HG02870 (cell line): ENCODE measurements around the gene ZNF814.
"Not testable (repeated sequence)": the region's sequence is repeated elsewhere in the genome, so short reads cannot be mapped to it uniquely, and the experiment has no call there.

Experiments
- ATAC-seq: cut with Tn5 transposase; IDR thresholded peaks from one replicate; pipeline ENCODE4 v1.9.1; 2021; ENCODE audit warnings: mild to moderate bottlenecking, moderate library complexity; ENCODE audit not compliant: unreplicated experiment

The ZNF814 gene

DNA sequence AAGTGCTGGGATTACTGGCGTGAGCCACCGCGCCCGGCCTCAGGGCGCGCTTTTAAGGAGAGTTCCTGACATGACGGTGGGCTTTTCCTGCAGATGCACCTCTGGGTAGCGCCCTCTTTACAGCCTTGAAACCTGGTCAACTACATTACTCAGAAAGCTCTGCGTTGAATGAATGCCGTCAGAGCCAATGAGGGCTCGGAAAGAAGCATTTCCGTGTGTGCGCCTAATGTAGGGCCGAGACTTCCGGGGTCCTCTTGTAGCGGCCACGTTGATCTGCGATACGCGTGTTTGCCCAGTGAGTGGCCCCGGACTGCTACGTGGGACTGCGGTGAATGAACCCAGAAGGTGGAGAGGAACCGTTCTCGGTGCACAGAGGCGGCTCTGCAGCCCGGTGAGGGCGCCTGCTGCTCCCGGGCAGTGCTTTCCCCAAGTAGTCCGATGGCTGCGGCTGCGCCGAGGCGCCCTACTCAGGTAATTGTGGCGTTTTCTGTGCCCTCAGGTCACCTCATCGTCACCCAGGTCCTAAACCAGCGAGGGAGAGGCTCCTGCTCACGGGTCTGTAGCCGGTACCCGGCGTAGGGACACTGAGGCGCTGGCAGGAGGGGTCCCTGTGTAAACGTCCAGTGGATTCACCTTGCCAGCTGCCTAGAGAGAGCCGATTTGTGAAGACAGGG lies 69.2 kb downstream of the ZNF814 start:
- ATAC-seq: peak; percentile 85

GRCh38 chr19:57818378-57818777 lies 70.5 kb downstream of the ZNF814 start:
- no peak for ATAC-seq

GRCh38 chr19:57817976-57818375 lies 70.9 kb downstream of the ZNF814 start:
- no peak for ATAC-seq

GRCh38 chr19:57816652-57817051 lies 72.2 kb downstream of the ZNF814 start:
- no peak for ATAC-seq

- ATAC-seq: no peak
These were observed 73.4 kb downstream of the ZNF814 start for GRCh38 chr19:57815247-57816075.

DNA sequence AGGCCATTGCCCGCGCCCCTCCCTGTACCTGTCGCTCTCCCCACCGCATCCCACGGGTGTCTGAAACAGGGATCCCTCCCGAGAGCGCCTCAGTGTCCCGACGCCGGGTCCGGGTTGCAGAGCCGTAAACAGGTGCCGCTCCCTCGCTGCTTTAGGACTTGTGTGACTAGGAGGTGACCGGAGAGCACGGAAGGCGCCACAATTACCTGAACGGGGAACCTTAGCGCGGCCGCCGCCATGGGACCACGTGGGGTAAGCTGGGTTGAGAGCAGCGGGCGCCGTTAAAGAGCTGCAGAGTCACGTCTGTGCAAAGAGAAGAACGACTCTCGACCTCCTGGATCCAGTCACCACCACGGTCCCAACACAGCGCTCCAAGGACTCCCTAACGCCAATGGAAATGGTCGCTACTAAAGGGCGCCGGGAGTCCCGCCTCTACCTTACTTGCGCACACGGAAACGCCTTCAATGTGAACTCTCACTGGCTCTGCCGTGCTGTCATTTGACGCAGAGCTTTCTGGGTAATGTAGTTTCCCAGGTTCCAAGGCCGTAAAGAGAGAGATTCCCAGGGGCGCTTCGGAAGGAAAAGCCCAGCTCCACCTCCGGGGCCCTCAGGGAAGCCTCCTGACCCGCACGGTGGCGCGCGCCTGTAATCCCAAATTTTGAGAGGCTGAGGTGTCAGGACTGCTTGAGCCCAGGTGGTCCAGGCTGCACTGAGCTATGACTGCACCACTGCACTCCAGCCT lies 74.2 kb downstream of the ZNF814 start, which contains the start of gene ZNF552:
ZNF552 (minus strand) TSS at position 409 of the 742 bp plus-strand sequence; CDS start at position 239, 170 bp downstream.
- peak; percentile 65 for ATAC-seq

DNA sequence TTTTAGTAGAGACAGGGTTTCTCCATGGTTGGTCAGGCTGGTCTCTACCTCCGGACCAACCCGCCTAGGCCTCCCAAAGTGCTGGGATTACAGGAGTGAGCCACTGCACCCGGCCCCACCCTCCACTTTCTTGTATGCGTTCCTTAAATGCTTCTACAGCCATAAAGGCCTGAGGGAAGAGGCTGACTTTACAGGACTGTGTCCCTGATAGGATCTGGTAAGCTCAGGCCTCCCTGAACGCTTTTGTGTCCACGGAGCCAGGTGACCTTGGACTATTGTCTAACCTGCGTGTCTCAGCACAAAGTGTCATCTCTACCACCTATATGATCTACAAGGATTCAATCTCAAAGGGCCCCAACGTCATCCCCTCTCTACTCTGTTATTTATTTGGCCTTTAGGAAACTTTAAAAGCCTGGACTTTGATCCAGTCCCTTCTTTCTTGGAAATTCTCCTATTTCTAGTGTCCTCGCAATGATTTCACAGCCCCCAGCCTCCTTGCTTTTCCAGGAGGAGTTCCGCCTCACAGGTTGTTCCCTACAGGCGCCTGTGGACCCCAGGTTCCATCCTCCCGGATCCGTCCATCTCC lies 74.8 kb downstream of the ZNF814 start:
- no peak for ATAC-seq

DNA sequence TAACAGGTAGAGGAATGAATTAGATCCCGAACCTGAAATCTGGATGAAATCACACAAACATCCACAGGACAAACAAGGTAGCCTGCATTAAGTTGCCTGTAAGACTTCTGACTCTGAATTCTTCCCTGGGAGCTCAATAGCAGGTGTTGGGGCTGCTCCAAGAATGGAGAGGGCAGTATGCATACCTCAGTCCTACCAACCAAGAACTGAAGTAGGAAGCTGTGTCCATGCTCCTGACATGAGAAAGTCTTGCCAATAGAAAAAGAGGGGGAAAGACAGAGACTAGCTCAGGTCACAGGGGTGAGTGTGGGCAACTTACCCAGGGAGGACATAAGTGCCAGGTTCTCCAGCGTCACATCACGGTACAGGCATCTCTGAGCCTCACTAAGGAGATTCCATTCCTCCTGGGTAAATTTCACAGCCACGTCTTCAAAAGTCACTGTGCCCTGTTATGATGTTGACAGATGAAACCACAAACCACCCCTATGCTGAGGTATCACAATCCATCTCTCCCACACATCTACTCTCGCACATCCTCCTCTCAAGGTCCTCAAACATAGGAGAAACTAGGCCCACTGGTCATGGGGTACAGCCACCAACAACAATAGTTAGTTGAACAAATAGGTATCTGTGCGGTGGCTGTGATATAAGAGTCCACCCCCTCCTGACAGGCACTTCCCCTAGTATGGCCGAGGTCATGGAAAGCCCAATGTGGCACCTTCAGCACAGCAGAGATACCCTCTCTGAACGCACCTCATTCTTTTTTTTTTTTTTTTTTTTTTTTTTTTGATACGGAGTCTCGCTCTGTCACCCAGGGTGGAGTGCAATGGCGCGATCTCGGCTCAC lies 75.6 kb downstream of the ZNF814 start:
- not testable (repeated sequence) for ATAC-seq

GRCh38 chr19:57812226-57812625 lies 76.6 kb downstream of the ZNF814 start:
- peak; percentile 49 for ATAC-seq

- not testable (repeated sequence) for ATAC-seq
These were observed 78.2 kb downstream of the ZNF814 start for GRCh38 chr19:57810410-57811295.

- no peak for ATAC-seq
These were observed 81.3 kb downstream of the ZNF814 start for GRCh38 chr19:57807541-57807940.

DNA sequence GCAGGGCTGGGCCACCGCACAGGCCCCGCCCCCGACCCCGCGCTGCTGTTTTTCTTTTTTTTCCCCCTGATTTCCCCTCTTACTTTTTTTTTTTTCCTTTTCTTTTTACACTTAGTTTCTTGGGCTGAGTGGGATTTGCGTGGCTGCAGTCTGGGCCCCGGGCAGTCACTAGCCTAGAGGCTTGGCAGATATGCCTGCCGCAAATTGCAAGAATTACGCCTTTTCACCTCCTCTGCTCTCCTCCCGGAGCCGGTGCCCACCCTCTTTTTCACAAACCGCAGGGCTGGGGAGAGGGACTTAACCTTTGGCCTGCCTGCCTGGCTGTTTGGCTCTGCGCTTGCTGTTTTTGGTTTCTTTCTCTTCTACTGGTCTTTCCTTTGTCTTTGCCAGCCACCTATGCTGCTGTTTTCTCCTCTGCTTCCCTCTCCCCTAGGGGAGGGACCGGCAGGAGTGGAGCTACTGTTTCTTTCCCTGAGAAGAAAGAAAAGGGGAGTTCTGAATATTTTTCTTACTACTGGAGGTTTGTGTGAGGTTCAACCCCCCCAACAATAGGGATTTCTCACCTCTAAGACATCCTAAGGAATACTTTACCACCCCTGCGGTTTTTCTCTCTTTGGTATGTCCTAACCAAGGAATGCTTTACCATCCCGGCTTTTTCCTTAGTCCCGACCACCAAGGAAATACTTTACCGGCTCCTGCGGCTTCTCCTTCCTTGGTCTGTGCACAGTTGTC lies 85.1 kb downstream of the ZNF814 start:
- no peak for ATAC-seq

DNA sequence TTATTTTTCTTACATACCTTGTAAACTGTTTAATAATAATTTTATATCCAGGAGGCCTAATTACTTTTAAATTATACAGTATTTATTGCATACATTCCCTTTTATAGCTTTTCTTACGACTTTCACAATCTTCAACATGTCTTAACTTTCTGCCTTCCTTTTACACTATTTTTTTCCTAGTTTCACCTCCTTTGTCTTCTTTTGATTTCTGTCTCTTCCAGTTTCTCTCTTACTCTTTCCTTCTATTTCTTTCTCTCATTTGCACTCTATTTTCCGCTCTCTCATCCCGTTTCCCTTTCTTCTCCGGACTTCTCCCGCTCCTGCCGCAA lies 85.6 kb downstream of the ZNF814 start:
- ATAC-seq: no peak

- ATAC-seq: no peak
These were observed 86.6 kb downstream of the ZNF814 start for GRCh38 chr19:57802269-57802668.

- ATAC-seq: no peak
These were observed 88.1 kb downstream of the ZNF814 start for GRCh38 chr19:57800696-57801095.
